Mammary epithelial cell (primary cell): ENCODE results near the gene SYTL2.

ENCODE experiments used
- CTCF ChIP-seq, 2 donors: IDR thresholded peaks in 1 of 2; conservative IDR thresholded peaks in 1 of 2; 2 replicates each; pipeline ENCODE4 v1.5.1; 2011 to 2012; ENCODE audit warnings: inconsistent platforms in 2 of 2, low read length in 2 of 2, mild to moderate bottlenecking in 2 of 2, control low read depth in 1 of 2, low read depth in 1 of 2; ENCODE audit not compliant: insufficient read depth in 1 of 2; ENCODE audit errors: extremely low read depth in 1 of 2
- EZH2 ChIP-seq: IDR thresholded peaks from 2 replicates; pipeline ENCODE4 v1.6.1; 2012; ENCODE audit warnings: low read length, inconsistent platforms, borderline replicate concordance

GRCh38 chr11:85665733-85666132, 145.2 kb downstream of the SYTL2 start:
- TF ChIP-seq CTCF (conservative IDR thresholded peaks at IDR 0.05 in 1 of 2, IDR thresholded peaks at IDR 0.05 in 1 of 2; ENCODE audit: extremely low read depth in 1 of 2, insufficient read depth in 1 of 2, low read depth in 1 of 2, low read length in 2 of 2), result no peak
- TF ChIP-seq EZH2, result no peak
